Adrenal gland (tissue), 12 donors: Measurements from ENCODE around the gene WDR45B. TPM values are rescaled to one million over a fixed set of nuclear protein-coding genes. Genes with fewer than 3 reads are reported as not detected.

Experiments
- DNase-seq, 7 donors: peaks; one replicate each; pipeline ENCODE4 v3.0.0-alpha.2; 2019 to 2020
- H3K27ac ChIP-seq, 5 donors: fragments of 200-600 bp; sonication (generic) in 4 of 5; 1 replicate in 3 of 5; 2 replicates in 2 of 5; pipeline versions ENCODE4 v1.5.1 to v1.8.0; 2016 to 2020; ENCODE audit warnings: mild to moderate bottlenecking in 1 of 5
- H3K27me3 ChIP-seq: fragments of 200-600 bp; 2 replicates; pipeline ENCODE4 v1.8.0; 2021
- H3K36me3 ChIP-seq, 2 donors: fragments of 200-600 bp; replicated peaks in 1 of 2; 1 replicate in 1 of 2; 2 replicates in 1 of 2; pipeline versions ENCODE4 v1.5.1 to v1.8.0; 2018 to 2022
- H3K4me1 ChIP-seq, 2 donors: fragments of 200-600 bp; replicated peaks in 1 of 2; 1 replicate in 1 of 2; 2 replicates in 1 of 2; pipeline versions ENCODE4 v1.5.1 to v1.8.0; 2018 to 2021
- H3K4me3 ChIP-seq, 4 donors: fragments of 200-600 bp; sonication (generic) in 3 of 4; one replicate each; pipeline ENCODE4 v1.5.1; 2016 to 2018
- H3K9me3 ChIP-seq, 3 donors: fragments of 200-600 bp; sonication (generic) in 1 of 3; replicated peaks in 1 of 3; 1 replicate in 2 of 3; 2 replicates in 1 of 3; pipeline versions ENCODE4 v1.5.1 to v1.8.0; 2016 to 2021
- CTCF ChIP-seq, 6 experiments: fragments of 450-650 bp in 4 of 6; fragments of 200-600 bp in 2 of 6; sonication (generic) in 1 of 6; IDR thresholded peaks; 1 replicate in 5 of 6; 2 replicates in 1 of 6; pipeline versions ENCODE4 v1.5.1 to v1.8.0; 2016 to 2021; ENCODE audit warnings: antibody characterized with exemption in 6 of 6, mild to moderate bottlenecking in 2 of 6, moderate library complexity in 1 of 6
- POLR2A ChIP-seq, 2 donors: fragments of 450-650 bp; IDR thresholded peaks; one replicate each; pipeline ENCODE4 v1.6.1; 2017; ENCODE audit warnings: antibody characterized with exemption in 2 of 2, mild to moderate bottlenecking in 2 of 2, moderate library complexity in 1 of 2
- WGBS, 4 donors: extraction: QIAGEN DNeasy Blood & Tissue Kit in 2 of 4; methylation state at CpG; one replicate each; pipeline versions ENCODE4 v1.1.5 to v1.1.7; 2013 to 2017; 5-methylcytosine and 5-hydroxymethylcytosine counted together
- intact Hi-C, 2 donors: fragments of 100-400 bp; cut with DNase I; formaldehyde crosslinking; loops; one replicate each; pipeline versions ENCODE4 v1.14.1 to v1.15.0; 2022 to 2023
- polyA plus RNA-seq, 3 donors: library from polyadenylated mRNA; stranded (reverse); fragments of 200-250 nt in 2 of 3; fragments of 350-450 nt in 1 of 3; fragmentation: Illumina TruSeq in 1 of 3; extraction: RNeasy Lipid Tissue Mini Kit (QIAGEN cat#74804) in 1 of 3; gene quantifications; one replicate each; pipeline ENCODE4 v1.2.3, GENCODE V29; 2013 to 2014
- total RNA-seq, 9 donors: library from RNA; depleted of rRNA in 4 of 9; stranded (reverse); fragments of >200 nt in 4 of 9; fragments of 120-200 nt in 1 of 9; fragmentation: NEBNext Ultra II Directional in 1 of 9; extraction: Animal tissue kit (Norgen Biotek cat#: 25700) in 1 of 9; gene quantifications; one replicate each; pipeline versions ENCODE4 v1.1.0 to v1.2.4, GENCODE V29; 2013 to 2023
- donor health status: healthy with polysubstance abuse.
- donor health status: Bipolar disorder and iron deficiency.
- donor health status: DM: yes; HTN: yes; CAD: no.
- donor health status: DM: no; HTN: no; CAD: no.
- donor health status: DM: no; HTN: no; CAD: no.
- donor health status: DM: yes; HTN: yes; CAD: no.

Gene WDR45B
- total and polyA plus RNA-seq, 12 donors, result 48.6 to 104 (median 73.3) TPM

DNA sequence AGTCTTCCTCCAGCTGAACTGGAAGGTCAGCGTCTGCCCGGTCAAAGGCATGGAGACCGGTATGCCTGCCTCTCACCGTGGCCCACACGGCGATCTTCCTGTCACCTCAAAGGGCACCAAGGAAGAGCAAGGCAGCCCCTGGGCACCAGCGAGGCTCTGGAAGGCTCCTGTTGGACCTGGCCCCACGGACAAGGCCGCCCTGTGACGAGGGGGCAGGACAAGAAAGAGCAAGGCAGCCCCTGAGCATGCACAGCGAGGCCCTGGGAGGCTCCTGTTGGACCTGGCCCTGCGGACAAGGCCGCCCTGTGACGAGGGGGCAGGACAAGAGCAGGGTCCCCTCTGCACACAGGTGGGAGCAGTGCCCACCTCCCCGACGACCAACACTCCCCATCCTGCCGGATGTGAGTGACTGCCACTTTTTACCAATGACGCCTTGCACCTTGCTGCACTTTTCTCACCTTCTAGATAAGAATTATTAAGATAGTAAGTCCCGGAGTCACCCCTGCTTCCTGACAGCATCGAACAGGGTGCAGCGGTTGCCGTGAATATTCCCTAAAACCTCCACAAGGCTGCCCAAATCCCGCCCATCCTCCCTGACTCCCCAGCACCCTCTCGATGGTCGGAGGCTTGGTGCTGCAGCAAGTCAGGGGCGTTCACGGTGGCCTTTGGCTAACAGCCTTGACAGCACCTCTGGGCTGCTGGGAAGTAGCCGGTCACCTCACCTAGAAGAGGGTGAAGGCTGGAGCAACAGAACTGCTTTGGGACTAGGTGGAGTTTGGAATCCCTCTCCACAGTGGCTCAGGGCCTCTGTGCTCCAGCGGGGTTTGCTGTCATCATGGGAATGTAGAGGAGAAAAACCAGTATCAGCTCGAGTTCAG is 5.6 kb upstream of the WDR45B start:
- Histone ChIP-seq H3K4me1 (peaks cover 7 to 19% of the 10 kb centered on the region in 2 donors), H3K4me3 (no peak overlapping the region), H3K27ac (peak overlapping the region in 1 of 5 donors; percentile 67), H3K27me3 (no peaks in the 10 kb centered on the region), H3K9me3 (no peaks in the 10 kb centered on the region), H3K36me3 (no peaks in the 10 kb centered on the region)
- TF ChIP-seq CTCF (IDR thresholded peaks at IDR 0.05) (no peak), POLR2A (IDR thresholded peaks at IDR 0.05) (no peak)
- WGBS, 4 donors, result 73 to 79% (median 78%) methylated on average over 22 to 30 of the region's 30 CpGs
- DNase-seq, result no peak
- intact Hi-C loops, result no loop called here

- intact Hi-C loops, result no loop called here
- Histone ChIP-seq H3K27me3 (no peaks in the 10 kb centered on the region), H3K27ac (no peak overlapping the region), H3K4me1 (peaks cover 17 to 27% of the 10 kb centered on the region in 2 donors), H3K9me3 (no peaks in the 10 kb centered on the region), H3K36me3 (no peaks in the 10 kb centered on the region), H3K4me3 (no peak overlapping the region)
- TF ChIP-seq CTCF (IDR thresholded peaks at IDR 0.05) (no peak), POLR2A (IDR thresholded peaks at IDR 0.05) (no peak)
- WGBS, 4 donors, result 82 to 86% (median 83%) methylated on average over 10 of the region's 10 CpGs
- no peak for DNase-seq
Measured at GRCh38 chr17:82650723-82651122, 2.5 kb upstream of the WDR45B start.

- TF ChIP-seq CTCF (IDR thresholded peaks at IDR 0.05), result no peak
- no peak for TF ChIP-seq POLR2A (IDR thresholded peaks at IDR 0.05)
- Histone ChIP-seq H3K36me3 (no peaks in the 10 kb centered on the region), H3K27me3 (no peaks in the 10 kb centered on the region), H3K4me1 (peaks cover 12 to 17% of the 10 kb centered on the region in 2 donors), H3K4me3 (no peak overlapping the region), H3K9me3 (no peaks in the 10 kb centered on the region), H3K27ac (no peak overlapping the region)
- intact Hi-C loops, result loop anchor here in 1 of 2 donors (10.0 kb wide), 1 partner anchor 105 kb away; the partner anchor contains the start of gene TBCD
- DNase-seq, result peak in 3 of 7 donors; percentile 35 to 52 (median 48)
- 90 to 100% (median 92%) methylated on average over 3 to 22 of the region's 22 CpGs for WGBS, 4 donors
Measured at GRCh38 chr17:82649501-82650261, 1.4 kb upstream of the WDR45B start.

DNA sequence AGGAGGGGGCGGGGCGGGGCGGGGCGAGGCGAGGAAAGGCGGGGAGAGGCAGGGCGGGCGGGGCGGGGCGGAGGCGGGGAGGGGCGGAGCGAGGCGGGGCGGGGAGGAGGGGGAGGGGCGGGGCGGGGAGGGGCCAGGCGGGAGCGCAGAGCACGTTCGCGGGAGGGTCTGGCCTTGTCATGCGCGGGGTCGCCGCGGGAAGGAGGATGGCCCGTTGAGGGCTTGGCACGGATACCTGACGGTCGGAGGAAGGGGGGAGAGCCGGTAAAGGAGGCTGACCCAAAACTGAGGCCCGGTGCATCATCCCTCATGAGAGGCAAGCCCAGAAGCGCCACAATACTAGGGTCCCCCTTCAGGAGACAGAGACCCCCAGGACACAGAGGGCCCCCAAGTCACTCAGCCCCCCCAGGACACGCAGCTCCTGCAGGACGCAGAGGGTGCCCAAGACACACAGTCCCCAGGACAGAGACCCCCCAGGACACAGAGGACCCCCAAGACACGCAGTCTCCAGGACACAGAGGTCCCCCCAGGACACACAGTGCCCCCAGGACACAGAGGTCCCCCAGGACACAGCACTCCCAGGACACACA is 593 bp upstream of the WDR45B start:
- Histone ChIP-seq H3K9me3 (no peaks in the 10 kb centered on the region), H3K4me3 (peak overlapping the region in 2 of 4 donors; percentile 28 to 51), H3K36me3 (peaks cover 0 to 6% of the 10 kb centered on the region in 2 donors), H3K27ac (peak overlapping the region in 1 of 5 donors; percentile 81), H3K4me1 (peaks cover 10 to 12% of the 10 kb centered on the region in 2 donors), H3K27me3 (no peaks in the 10 kb centered on the region)
- intact Hi-C loops, result loop anchor here in 1 of 2 donors (10.0 kb wide), 1 partner anchor 106 kb away; the partner anchor contains the start of gene TBCD
- DNase-seq, result peak; percentile 50 to 83 (median 72)
- 13 to 60% (median 28%) methylated on average over 2 to 20 of the region's 37 CpGs for WGBS, 4 donors
- TF ChIP-seq POLR2A (IDR thresholded peaks at IDR 0.05) (no peak), CTCF (IDR thresholded peaks at IDR 0.05) (no peak)
